H9 (cell line): Measurements from ENCODE around the gene ROCK1. TPM values are rescaled to one million over a fixed set of nuclear protein-coding genes. Genes with fewer than 3 reads are reported as not detected.

Experiments used
- DNase-seq: peaks from one replicate; pipeline ENCODE4 v3.0.0-alpha.2; 2017
- H2AFZ ChIP-seq: one replicate; pipeline ENCODE4 v1.6.1; 2013; ENCODE audit warnings: mild to moderate bottlenecking, low read length, control low read depth, moderate library complexity
- H2AK5ac ChIP-seq: 2 replicates; pipeline ENCODE4 v1.6.1; 2013; ENCODE audit warnings: low read length, control low read depth, mixed read lengths; ENCODE audit not compliant: insufficient read length
- H2BK120ac ChIP-seq: one replicate; pipeline ENCODE4 v1.6.1; 2013; ENCODE audit warnings: low read depth, mild to moderate bottlenecking, low read length, control low read depth, inconsistent platforms; ENCODE audit not compliant: poor library complexity, severe bottlenecking
- H2BK12ac ChIP-seq: 2 replicates; pipeline ENCODE4 v1.6.1; 2013; ENCODE audit warnings: low read length, control low read depth, mixed read lengths, low read depth; ENCODE audit not compliant: insufficient read length
- H2BK15ac ChIP-seq: 2 replicates; pipeline ENCODE4 v1.6.1; 2013; ENCODE audit warnings: low read depth, low read length, control low read depth
- H2BK20ac ChIP-seq: one replicate; pipeline ENCODE4 v1.6.1; 2013; ENCODE audit warnings: low read depth, mild to moderate bottlenecking, low read length, control low read depth, inconsistent platforms; ENCODE audit not compliant: poor library complexity, severe bottlenecking
- H2BK5ac ChIP-seq: 2 replicates; pipeline ENCODE4 v1.6.1; 2013; ENCODE audit warnings: low read length, control low read depth, mixed read lengths; ENCODE audit not compliant: insufficient read length
- H3K14ac ChIP-seq: 2 replicates; pipeline ENCODE4 v1.6.1; 2013; ENCODE audit warnings: low read length, control low read depth; ENCODE audit not compliant: insufficient read depth
- H3K18ac ChIP-seq: 2 replicates; pipeline ENCODE4 v1.6.1; 2013; ENCODE audit warnings: low read depth, mild to moderate bottlenecking, mixed read lengths, low read length, control low read depth; ENCODE audit not compliant: insufficient read length
- H3K23ac ChIP-seq: 2 replicates; pipeline ENCODE4 v1.6.1; 2013; ENCODE audit warnings: low read length, control low read depth, mixed read lengths, low read depth; ENCODE audit not compliant: insufficient read length
- H3K23me2 ChIP-seq: 2 replicates; pipeline ENCODE4 v1.6.1; 2013; ENCODE audit warnings: low read depth, mild to moderate bottlenecking, mixed read lengths, low read length, control low read depth; ENCODE audit not compliant: insufficient read length, poor library complexity, severe bottlenecking
- H3K27ac ChIP-seq: 2 replicates; pipeline ENCODE4 v1.5.1; 2013; ENCODE audit warnings: low read length, control low read depth, mixed read lengths, low read depth; ENCODE audit not compliant: insufficient read length
- H3K27me3 ChIP-seq: 2 replicates; pipeline ENCODE4 v1.6.1; 2013; ENCODE audit warnings: low read length, control low read depth, inconsistent platforms; ENCODE audit not compliant: insufficient read depth
- H3K4ac ChIP-seq: 2 replicates; pipeline ENCODE4 v1.6.1; 2013; ENCODE audit warnings: low read depth, mild to moderate bottlenecking, control low read depth, inconsistent platforms, low read length, moderate library complexity
- H3K4me1 ChIP-seq: 2 replicates; pipeline ENCODE4 v1.6.1; 2013; ENCODE audit warnings: low read length, control low read depth, inconsistent platforms; ENCODE audit not compliant: insufficient read depth
- H3K4me2 ChIP-seq: 2 replicates; pipeline ENCODE4 v1.6.1; 2013; ENCODE audit warnings: low read length, control low read depth, mixed read lengths; ENCODE audit not compliant: insufficient read length, insufficient read depth
- H3K56ac ChIP-seq: 2 replicates; pipeline ENCODE4 v1.6.1; 2013; ENCODE audit warnings: low read depth, mild to moderate bottlenecking, mixed read lengths, low read length, control low read depth; ENCODE audit not compliant: insufficient read length
- H3K79me1 ChIP-seq: 2 replicates; pipeline ENCODE4 v1.6.1; 2013; ENCODE audit warnings: low read depth, mild to moderate bottlenecking, moderate library complexity, low read length, control low read depth, inconsistent platforms; ENCODE audit not compliant: insufficient read depth, poor library complexity, severe bottlenecking
- H3K79me2 ChIP-seq: 2 replicates; pipeline ENCODE4 v1.6.1; 2013; ENCODE audit warnings: low read length, control low read depth, inconsistent platforms; ENCODE audit not compliant: insufficient read depth
- H3K9ac ChIP-seq: 2 replicates; pipeline ENCODE4 v1.6.1; 2013; ENCODE audit warnings: low read length, control low read depth, mixed read lengths; ENCODE audit not compliant: insufficient read length; ENCODE audit errors: extremely low read depth
- H3K9me3 ChIP-seq: one replicate; pipeline ENCODE4 v1.6.1; 2013; ENCODE audit warnings: low read depth, low read length, inconsistent platforms; ENCODE audit not compliant: control insufficient read depth
- H3T11ph ChIP-seq: one replicate; pipeline ENCODE4 v1.6.1; 2013; ENCODE audit warnings: mild to moderate bottlenecking, low read length, control low read depth, inconsistent platforms
- H4K20me1 ChIP-seq: one replicate; pipeline ENCODE4 v1.6.1; 2013; ENCODE audit not compliant: control insufficient read depth, insufficient read length, insufficient read depth
- H4K5ac ChIP-seq: 2 replicates; pipeline ENCODE4 v1.6.1; 2013; ENCODE audit warnings: low read depth, mild to moderate bottlenecking, mixed read lengths, low read length, control low read depth; ENCODE audit not compliant: insufficient read length
- H4K8ac ChIP-seq: replicated peaks from 2 replicates; pipeline ENCODE4 v1.6.1; 2013; ENCODE audit warnings: low read length, control low read depth, mixed read lengths, low read depth; ENCODE audit not compliant: insufficient read length
- H4K91ac ChIP-seq: 2 replicates; pipeline ENCODE4 v1.6.1; 2013; ENCODE audit warnings: low read depth, mild to moderate bottlenecking, moderate library complexity, mixed read lengths, low read length, control low read depth; ENCODE audit not compliant: insufficient read length
- H3K27ac Mint-ChIP-seq, 3 experiments: 2 replicates in 2 of 3; 3 replicates in 1 of 3; pipeline ENCODE4 v1.8.0; 2020 to 2021; ENCODE audit warnings: mixed read lengths in 3 of 3, mild to moderate bottlenecking in 1 of 3, moderate library complexity in 1 of 3
- H3K27me3 Mint-ChIP-seq: 2 replicates; pipeline ENCODE4 v1.8.0; 2021; ENCODE audit warnings: low read depth, mild to moderate bottlenecking, moderate library complexity, mixed read lengths
- H3K36me3 Mint-ChIP-seq, 3 experiments: 2 replicates in 2 of 3; 3 replicates in 1 of 3; pipeline ENCODE4 v1.8.0; 2020 to 2021; ENCODE audit warnings: low read depth in 3 of 3, mixed read lengths in 3 of 3; ENCODE audit not compliant: insufficient read depth in 1 of 3
- H3K4me1 Mint-ChIP-seq, 2 experiments: 2 replicates each; pipeline ENCODE4 v1.8.0; 2020; ENCODE audit warnings: mixed read lengths in 2 of 2
- H3K4me3 Mint-ChIP-seq, 2 experiments: 2 replicates in 1 of 2; 3 replicates in 1 of 2; pipeline ENCODE4 v1.8.0; 2020 to 2021; ENCODE audit warnings: mild to moderate bottlenecking in 2 of 2, mixed read lengths in 2 of 2, moderate library complexity in 1 of 2
- H3K9me3 Mint-ChIP-seq, 2 experiments: 2 replicates in 1 of 2; 3 replicates in 1 of 2; pipeline ENCODE4 v1.8.0; 2020; ENCODE audit warnings: mild to moderate bottlenecking in 2 of 2, mixed read lengths in 2 of 2, moderate library complexity in 1 of 2
- WGBS: extraction: QIAGEN DNeasy Blood & Tissue Kit; methylation state at CpG from one replicate; pipeline ENCODE4 v1.1.7; 2013; ENCODE audit warnings: missing lambda C conversion rate, low lambda C conversion rate, mixed read lengths; ENCODE audit not compliant: insufficient read length; ENCODE audit errors: extremely low coverage; 5-methylcytosine and 5-hydroxymethylcytosine counted together
- total RNA-seq: library from RNA; stranded (reverse); gene quantifications from 2 replicates; pipeline ENCODE4 v1.2.1, GENCODE V29; 2021
- TF ChIP-seq, protein P1 (sequence below): fragments of 200-600 bp; sonication (generic); conservative IDR thresholded peaks from 3 replicates; pipeline ENCODE4 v1.8.0; 2021; ENCODE audit warnings: antibody characterized with exemption, mild to moderate bottlenecking

ROCK1 gene
- total RNA-seq, 1 experiment from 2014 or later: 38.2 TPM

DNA sequence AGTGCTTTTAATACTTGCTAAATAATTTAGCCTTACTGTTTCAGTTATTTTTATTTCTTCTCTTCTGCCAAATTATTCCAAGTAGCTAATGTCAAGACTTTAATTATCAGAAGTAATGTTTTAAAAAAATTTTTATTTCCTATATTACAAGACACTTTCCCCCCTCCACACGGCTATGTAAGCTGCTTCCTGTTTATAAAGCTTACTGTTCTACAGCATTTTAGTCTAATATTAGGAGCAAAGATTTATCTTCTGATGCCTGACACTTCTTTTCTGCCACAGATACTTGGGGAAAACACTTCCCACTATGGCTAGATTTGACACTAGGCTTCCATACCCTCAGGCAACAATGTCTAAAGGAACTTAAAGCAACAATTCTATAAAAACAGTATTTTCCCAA lies 62.3 kb downstream of the ROCK1 start:
- Histone ChIP-seq H3K4me1 (no peaks in the 10 kb centered on the region), H2BK20ac (no peak overlapping the region), H3K9ac (no peak overlapping the region), H3K4me2 (no peak overlapping the region), H2AK5ac (no peak overlapping the region), H2BK5ac (no peak overlapping the region), H2BK12ac (no peak overlapping the region), H3K23me2 (no peaks in the 10 kb centered on the region), H3K23ac (no peak overlapping the region), H3K14ac (no peak overlapping the region), H3K18ac (no peak overlapping the region), H3K56ac (no peak overlapping the region), H2BK15ac (no peak overlapping the region), H3K27me3 (no peaks in the 10 kb centered on the region), H3K4ac (no peak overlapping the region), H4K8ac (no peak overlapping the region), H3K9me3 (no peaks in the 10 kb centered on the region), H3K79me1 (no peaks in the 10 kb centered on the region), H4K91ac (no peak overlapping the region), H3K79me2 (no peaks in the 10 kb centered on the region), H3T11ph (no peak overlapping the region), H4K20me1 (no peaks in the 10 kb centered on the region), H4K5ac (no peak overlapping the region), H2AFZ (no peak overlapping the region), H2BK120ac (no peak overlapping the region), H3K27ac (no peak overlapping the region)
- no CpG with 5 or more reads among the region's 1 CpG for WGBS
- H3K36me3 Mint-ChIP-seq: peaks cover 4 to 13% (median 8%) of the 10 kb centered on the region in 3 experiments
- no peak overlapping the region for H3K4me3 Mint-ChIP-seq
- 0 out of 4 replicates have a peak, but pooled peaks cover 0 to 2% of the 10 kb centered on the region in 2 experiments for H3K4me1 Mint-ChIP-seq
- no peaks in the 10 kb centered on the region for H3K27me3 Mint-ChIP-seq
- TF ChIP-seq, protein P1, sequence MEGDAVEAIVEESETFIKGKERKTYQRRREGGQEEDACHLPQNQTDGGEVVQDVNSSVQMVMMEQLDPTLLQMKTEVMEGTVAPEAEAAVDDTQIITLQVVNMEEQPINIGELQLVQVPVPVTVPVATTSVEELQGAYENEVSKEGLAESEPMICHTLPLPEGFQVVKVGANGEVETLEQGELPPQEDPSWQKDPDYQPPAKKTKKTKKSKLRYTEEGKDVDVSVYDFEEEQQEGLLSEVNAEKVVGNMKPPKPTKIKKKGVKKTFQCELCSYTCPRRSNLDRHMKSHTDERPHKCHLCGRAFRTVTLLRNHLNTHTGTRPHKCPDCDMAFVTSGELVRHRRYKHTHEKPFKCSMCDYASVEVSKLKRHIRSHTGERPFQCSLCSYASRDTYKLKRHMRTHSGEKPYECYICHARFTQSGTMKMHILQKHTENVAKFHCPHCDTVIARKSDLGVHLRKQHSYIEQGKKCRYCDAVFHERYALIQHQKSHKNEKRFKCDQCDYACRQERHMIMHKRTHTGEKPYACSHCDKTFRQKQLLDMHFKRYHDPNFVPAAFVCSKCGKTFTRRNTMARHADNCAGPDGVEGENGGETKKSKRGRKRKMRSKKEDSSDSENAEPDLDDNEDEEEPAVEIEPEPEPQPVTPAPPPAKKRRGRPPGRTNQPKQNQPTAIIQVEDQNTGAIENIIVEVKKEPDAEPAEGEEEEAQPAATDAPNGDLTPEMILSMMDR: no peak
- no peaks in the 10 kb centered on the region for H3K9me3 Mint-ChIP-seq
- DNase-seq: no peak
- H3K27ac Mint-ChIP-seq: no peak overlapping the region
